Keratinocyte (primary cell): Measurements from ENCODE around the gene LRRC70. TPM values are rescaled to one million over a fixed set of nuclear protein-coding genes. Genes with fewer than 3 reads are reported as not detected.

Source experiments
- DNase-seq: peaks from one replicate; pipeline ENCODE4 v3.0.0-alpha.2; 2011; ENCODE audit warnings: low read depth, missing footprints, low spot score
- FAIRE-seq: peaks from 2 replicates; lab custom pipeline; 2011; peaks lifted over from hg19 to GRCh38; lab: Jason Lieb, UNC
- H2AFZ ChIP-seq: 2 replicates; pipeline ENCODE4 v1.6.0; 2012; ENCODE audit warnings: low read length, control low read depth, inconsistent platforms; ENCODE audit not compliant: control insufficient read depth
- H3K27ac ChIP-seq: 2 replicates; pipeline ENCODE4 v1.5.1; 2011; ENCODE audit warnings: low read length; ENCODE audit not compliant: control insufficient read depth, insufficient read depth
- H3K27me3 ChIP-seq: 3 replicates; pipeline ENCODE4 v1.6.0; 2011; ENCODE audit warnings: low read length; ENCODE audit not compliant: control insufficient read depth, insufficient read depth; ENCODE audit errors: extremely low read depth
- H3K36me3 ChIP-seq, 2 experiments: 2 replicates in 1 of 2; 3 replicates in 1 of 2; pipeline ENCODE4 v1.5.1; 2011; ENCODE audit warnings: low read length in 2 of 2, mild to moderate bottlenecking in 1 of 2; ENCODE audit not compliant: control insufficient read depth in 2 of 2, insufficient read depth in 2 of 2; ENCODE audit errors: extremely low read depth in 1 of 2
- H3K4me1 ChIP-seq: 3 replicates; pipeline ENCODE4 v1.5.1; 2011; ENCODE audit warnings: low read length; ENCODE audit not compliant: control insufficient read depth, insufficient read depth; ENCODE audit errors: extremely low read depth
- H3K4me2 ChIP-seq: 3 replicates; pipeline ENCODE4 v1.6.0; 2011; ENCODE audit warnings: low read depth, low read length; ENCODE audit not compliant: control insufficient read depth, insufficient read depth; ENCODE audit errors: extremely low read depth
- H3K4me3 ChIP-seq, 3 experiments: fragments of 200-600 bp in 1 of 3; sonication (generic) in 1 of 3; 2 replicates in 2 of 3; 3 replicates in 1 of 3; pipeline ENCODE4 v1.5.1; 2011 to 2016; ENCODE audit warnings: low read length in 3 of 3, mild to moderate bottlenecking in 3 of 3, control low read depth in 2 of 3, inconsistent platforms in 1 of 3, low read depth in 1 of 3, mixed read lengths in 1 of 3, mixed run types in 1 of 3, moderate library complexity in 1 of 3; ENCODE audit not compliant: control insufficient read depth in 2 of 3, insufficient read depth in 2 of 3; ENCODE audit errors: extremely low read depth in 1 of 3
- H3K79me2 ChIP-seq: 2 replicates; pipeline ENCODE4 v1.6.0; 2012; ENCODE audit warnings: low read length; ENCODE audit not compliant: control insufficient read depth, insufficient read depth
- H3K9ac ChIP-seq: 3 replicates; pipeline ENCODE4 v1.6.0; 2011; ENCODE audit warnings: low read length; ENCODE audit not compliant: control insufficient read depth, insufficient read depth; ENCODE audit errors: extremely low read depth
- H3K9me1 ChIP-seq: 3 replicates; pipeline ENCODE4 v1.6.0; 2011; ENCODE audit warnings: low read length; ENCODE audit not compliant: control insufficient read depth, insufficient read depth; ENCODE audit errors: extremely low read depth
- H3K9me3 ChIP-seq: 2 replicates; pipeline ENCODE4 v1.5.1; 2012; ENCODE audit warnings: low read depth, low read length; ENCODE audit not compliant: control insufficient read depth
- H4K20me1 ChIP-seq: 3 replicates; pipeline ENCODE4 v1.6.0; 2011; ENCODE audit warnings: low read length; ENCODE audit not compliant: control insufficient read depth, insufficient read depth; ENCODE audit errors: extremely low read depth
- CTCF ChIP-seq, 3 experiments: IDR thresholded peaks in 1 of 3; conservative IDR thresholded peaks in 1 of 3; optimal IDR thresholded peaks in 1 of 3; 2 replicates in 2 of 3; 3 replicates in 1 of 3; pipeline versions ENCODE3 to v1.5.1; 2011; ENCODE audit warnings: low read length in 3 of 3, mild to moderate bottlenecking in 3 of 3, moderate library complexity in 2 of 3, control low read depth in 1 of 3, inconsistent platforms in 1 of 3; ENCODE audit not compliant: insufficient read depth in 2 of 3; ENCODE audit errors: extremely low read depth in 1 of 3
- EZH2 ChIP-seq: IDR thresholded peaks from one replicate; pipeline ENCODE4 v1.6.1; 2012; ENCODE audit warnings: inconsistent platforms, mild to moderate bottlenecking, low read length, moderate library complexity
- dilution Hi-C: fragments of 300-500 bp; cut with MboI; formaldehyde crosslinking; loops from one replicate; pipeline ENCODE4 v1.7.0; 2020; ENCODE audit warnings: low sequenced_read_pairs; ENCODE audit not compliant: extremely low pct_ligation_motif_present
- polyA plus RNA-seq, 5 experiments: library from polyadenylated mRNA; depleted of rRNA in 3 of 5; stranded (reverse) in 3 of 5; stranded (forward) in 1 of 5; unstranded in 1 of 5; fragments of >200 nt; gene quantifications; 1 replicate in 1 of 5; 2 replicates in 3 of 5; 3 replicates in 1 of 5; pipeline versions ENCODE4 v1.2.1 to v1.2.3, GENCODE V29; 2011 to 2012; ENCODE audit warnings: missing spikeins in 2 of 5, low read depth in 1 of 5, low replicate concordance in 1 of 5

The LRRC70 gene
- polyA plus RNA-seq, 1 donor (not counting 4 experiments of a cell fraction or from before 2014, with no cell fraction given), result 0.34 TPM

- no peak overlapping the region for H3K9ac ChIP-seq
- H3K9me1 ChIP-seq, result no peaks in the 10 kb centered on the region
- no peak overlapping the region for H2AFZ ChIP-seq
- TF ChIP-seq CTCF (optimal IDR thresholded peaks at IDR 0.05 in 1 of 3, IDR thresholded peaks at IDR 0.05 in 1 of 3, conservative IDR thresholded peaks at IDR 0.05 in 1 of 3; ENCODE audit: extremely low read depth in 1 of 3, insufficient read depth in 2 of 3, low read length in 3 of 3), result no peak
- no peak for TF ChIP-seq EZH2
- H3K79me2 ChIP-seq, result no peaks in the 10 kb centered on the region
- H3K4me2 ChIP-seq, result no peak overlapping the region
- no peak overlapping the region for H3K4me3 ChIP-seq
- FAIRE-seq (no peak), DNase-seq (no peak)
- dilution Hi-C loops, result no loop called here
- no peaks in the 10 kb centered on the region for H3K9me3 ChIP-seq
- no peaks in the 10 kb centered on the region for H4K20me1 ChIP-seq
- H3K27me3 ChIP-seq, result no peaks in the 10 kb centered on the region
- H3K36me3 ChIP-seq, result no peaks in the 10 kb centered on the region
- no peak overlapping the region for H3K27ac ChIP-seq
- no peaks in the 10 kb centered on the region for H3K4me1 ChIP-seq
These were observed 10.0 kb downstream of the LRRC70 start for GRCh38 chr5:62588668-62589067.

GRCh38 chr5:62589504-62589903 lies 10.9 kb downstream of the LRRC70 start:
- no peaks in the 10 kb centered on the region for H3K9me1 ChIP-seq
- no peaks in the 10 kb centered on the region for H3K79me2 ChIP-seq
- no peak overlapping the region for H3K27ac ChIP-seq
- no peaks in the 10 kb centered on the region for H4K20me1 ChIP-seq
- H3K4me1 ChIP-seq, result no peaks in the 10 kb centered on the region
- H3K36me3 ChIP-seq, result no peaks in the 10 kb centered on the region
- H2AFZ ChIP-seq, result no peak overlapping the region
- H3K27me3 ChIP-seq, result no peaks in the 10 kb centered on the region
- no peak overlapping the region for H3K4me2 ChIP-seq
- no peaks in the 10 kb centered on the region for H3K9me3 ChIP-seq
- DNase-seq (no peak), FAIRE-seq (no peak)
- dilution Hi-C loops, result no loop called here
- no peak overlapping the region for H3K9ac ChIP-seq
- H3K4me3 ChIP-seq, result no peak overlapping the region
- TF ChIP-seq CTCF (optimal IDR thresholded peaks at IDR 0.05 in 1 of 3, IDR thresholded peaks at IDR 0.05 in 1 of 3, conservative IDR thresholded peaks at IDR 0.05 in 1 of 3; ENCODE audit: extremely low read depth in 1 of 3, insufficient read depth in 2 of 3, low read length in 3 of 3) (no peak), EZH2 (no peak)
